Pancreas (tissue), 10 donors: Measurements from ENCODE around the gene IFIT1. TPM values are rescaled to one million over a fixed set of nuclear protein-coding genes. Genes with fewer than 3 reads are reported as not detected.
A peak's percentile ranks its signal among the peaks of the same experiment; 100 is the strongest.
"Not testable (repeated sequence)": the region's sequence is repeated elsewhere in the genome, so short reads cannot be mapped to it uniquely, and the experiment has no call there.

ENCODE experiments used
- ATAC-seq, 4 donors: fragments of 200-7000 bp; cut with Tn5 transposase; one replicate each; pipeline versions ENCODE4 v1.8.0 to v1.9.1; 2020; ENCODE audit warnings: mild to moderate bottlenecking in 4 of 4, moderate library complexity in 4 of 4
- DNase-seq, 6 donors: peaks; one replicate each; pipeline ENCODE4 v3.0.0-alpha.2; 2020
- FAIRE-seq: peaks from 2 replicates; lab custom pipeline; 2012; peaks lifted over from hg19 to GRCh38; lab: Jason Lieb, UNC
- H3K27ac ChIP-seq, 4 donors: fragments of 200-600 bp; sonication (generic); 1 replicate in 3 of 4; 2 replicates in 1 of 4; pipeline versions ENCODE4 v1.5.0 to v1.8.0; 2020
- H3K27me3 ChIP-seq, 4 donors: fragments of 200-600 bp; one replicate each; pipeline ENCODE4 v1.8.0; 2021
- H3K36me3 ChIP-seq, 3 donors: fragments of 200-600 bp; sonication (generic) in 1 of 3; one replicate each; pipeline versions ENCODE4 v1.5.0 to v1.8.0; 2020 to 2021
- H3K4me1 ChIP-seq, 3 donors: fragments of 200-600 bp; one replicate each; pipeline ENCODE4 v1.8.0; 2021
- H3K4me3 ChIP-seq, 4 donors: fragments of 200-600 bp; sonication (generic) in 2 of 4; one replicate each; pipeline versions ENCODE4 v1.5.0 to v1.8.0; 2020 to 2021
- H3K9me3 ChIP-seq, 4 donors: fragments of 200-600 bp; one replicate each; pipeline ENCODE4 v1.8.0; 2021
- WGBS, 2 donors: extraction: QIAGEN DNeasy Blood & Tissue Kit; methylation state at CpG; one replicate each; pipeline ENCODE4 v1.1.7; 2013; 5-methylcytosine and 5-hydroxymethylcytosine counted together
- intact Hi-C, 3 donors: fragments of 100-400 bp; cut with DNase I; formaldehyde crosslinking; loops; one replicate each; pipeline versions ENCODE4 v1.11.1 to v1.14.2; 2022
- polyA plus RNA-seq, 2 donors: library from polyadenylated mRNA; stranded (reverse); fragments of 200-250 nt; gene quantifications; one replicate each; pipeline ENCODE4 v1.2.3, GENCODE V29; 2013
- total RNA-seq, 6 donors: library from RNA; stranded (reverse); fragmentation: NEBNext Ultra II Directional in 4 of 6; extraction: Animal tissue kit (Norgen Biotek cat#: 25700) in 4 of 6; gene quantifications; one replicate each; pipeline versions ENCODE4 v1.2.1 to v1.2.4, GENCODE V29; 2021 to 2023
- TF ChIP-seq, protein P1 (sequence below), 4 donors: fragments of 200-600 bp; sonication (generic) in 3 of 4; IDR thresholded peaks; one replicate each; pipeline versions ENCODE4 v1.5.0 to v1.8.0; 2021; ENCODE audit warnings: antibody characterized with exemption in 4 of 4
- donor health status: healthy with polysubstance abuse.
- donor health status: DM: no; HTN: no; CAD: no; lungs with moderate emphysema.
- donor health status: DM: no; HTN: no; CAD: no.
- donor health status: control.
- donor health status: control.
- donor health status: Bipolar disorder and iron deficiency.
- donor health status: DM: yes; HTN: yes; CAD: no.
- donor health status: DM: no; HTN: no; CAD: no.
- donor health status: DM: no; HTN: no; CAD: no.
- donor health status: DM: yes; HTN: yes; CAD: no.

IFIT1 gene
- total and polyA plus RNA-seq, 8 donors = 2.4 to 11.4 (median 4.0) TPM

DNA sequence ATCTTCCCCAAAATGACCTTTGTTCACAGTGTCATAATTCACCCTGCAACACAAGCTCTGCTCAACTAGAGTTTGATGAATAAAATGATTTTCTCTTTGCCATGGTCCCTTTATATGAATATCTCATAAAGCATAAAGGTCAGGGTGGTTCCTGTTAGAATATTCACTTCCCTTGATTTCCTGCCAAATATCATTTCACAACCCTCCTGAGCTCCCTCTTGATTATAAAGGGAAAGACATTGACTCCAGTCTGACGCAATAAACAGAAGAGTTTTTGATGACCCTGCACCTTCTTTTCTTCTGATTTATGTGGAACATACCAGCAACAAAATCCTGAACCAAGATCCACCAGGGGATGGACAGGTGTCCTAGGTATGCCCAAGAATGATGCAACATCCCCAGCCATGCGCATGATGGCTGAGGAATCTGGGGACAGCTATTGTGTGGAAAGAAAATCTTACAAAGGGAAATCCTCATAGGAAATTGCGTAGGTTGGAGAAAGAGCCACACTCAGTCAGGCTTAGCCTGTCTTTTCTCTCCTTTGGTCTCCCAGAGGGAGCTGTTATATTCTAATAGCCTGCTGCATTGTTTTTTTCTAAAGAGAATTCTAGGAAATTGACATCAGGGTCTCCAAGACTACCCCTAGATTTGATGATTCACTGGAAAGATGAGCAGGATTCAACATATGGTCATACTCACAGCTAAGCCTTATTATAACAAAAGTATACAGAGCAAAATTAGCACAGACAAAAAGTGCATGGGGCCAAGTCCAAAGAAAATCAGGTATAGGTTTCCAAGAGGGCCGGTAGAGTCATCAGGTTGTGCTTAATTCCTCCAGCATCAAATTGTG is 45.8 kb upstream of the IFIT1 start:
- peak in 3 of 4 donors; percentile 25 to 67 (median 47) for ATAC-seq
- WGBS, 2 donors = 73 to 83% methylated on average over 4 of the region's 4 CpGs
- Histone ChIP-seq H3K9me3 (no peaks in the 10 kb centered on the region), H3K27me3 (no peaks in the 10 kb centered on the region), H3K4me3 (no peak overlapping the region), H3K36me3 (no peaks in the 10 kb centered on the region), H3K27ac (peak overlapping the region in 2 of 4 donors; percentile 18 to 22), H3K4me1 (peaks cover 0 to 7% (median 5%) of the 10 kb centered on the region in 3 donors)
- TF ChIP-seq, protein P1, sequence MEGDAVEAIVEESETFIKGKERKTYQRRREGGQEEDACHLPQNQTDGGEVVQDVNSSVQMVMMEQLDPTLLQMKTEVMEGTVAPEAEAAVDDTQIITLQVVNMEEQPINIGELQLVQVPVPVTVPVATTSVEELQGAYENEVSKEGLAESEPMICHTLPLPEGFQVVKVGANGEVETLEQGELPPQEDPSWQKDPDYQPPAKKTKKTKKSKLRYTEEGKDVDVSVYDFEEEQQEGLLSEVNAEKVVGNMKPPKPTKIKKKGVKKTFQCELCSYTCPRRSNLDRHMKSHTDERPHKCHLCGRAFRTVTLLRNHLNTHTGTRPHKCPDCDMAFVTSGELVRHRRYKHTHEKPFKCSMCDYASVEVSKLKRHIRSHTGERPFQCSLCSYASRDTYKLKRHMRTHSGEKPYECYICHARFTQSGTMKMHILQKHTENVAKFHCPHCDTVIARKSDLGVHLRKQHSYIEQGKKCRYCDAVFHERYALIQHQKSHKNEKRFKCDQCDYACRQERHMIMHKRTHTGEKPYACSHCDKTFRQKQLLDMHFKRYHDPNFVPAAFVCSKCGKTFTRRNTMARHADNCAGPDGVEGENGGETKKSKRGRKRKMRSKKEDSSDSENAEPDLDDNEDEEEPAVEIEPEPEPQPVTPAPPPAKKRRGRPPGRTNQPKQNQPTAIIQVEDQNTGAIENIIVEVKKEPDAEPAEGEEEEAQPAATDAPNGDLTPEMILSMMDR (IDR thresholded peaks at IDR 0.05) = no peak
- no peak for DNase-seq
- FAIRE-seq = peak; percentile 39
- intact Hi-C loops = no loop called here

DNA sequence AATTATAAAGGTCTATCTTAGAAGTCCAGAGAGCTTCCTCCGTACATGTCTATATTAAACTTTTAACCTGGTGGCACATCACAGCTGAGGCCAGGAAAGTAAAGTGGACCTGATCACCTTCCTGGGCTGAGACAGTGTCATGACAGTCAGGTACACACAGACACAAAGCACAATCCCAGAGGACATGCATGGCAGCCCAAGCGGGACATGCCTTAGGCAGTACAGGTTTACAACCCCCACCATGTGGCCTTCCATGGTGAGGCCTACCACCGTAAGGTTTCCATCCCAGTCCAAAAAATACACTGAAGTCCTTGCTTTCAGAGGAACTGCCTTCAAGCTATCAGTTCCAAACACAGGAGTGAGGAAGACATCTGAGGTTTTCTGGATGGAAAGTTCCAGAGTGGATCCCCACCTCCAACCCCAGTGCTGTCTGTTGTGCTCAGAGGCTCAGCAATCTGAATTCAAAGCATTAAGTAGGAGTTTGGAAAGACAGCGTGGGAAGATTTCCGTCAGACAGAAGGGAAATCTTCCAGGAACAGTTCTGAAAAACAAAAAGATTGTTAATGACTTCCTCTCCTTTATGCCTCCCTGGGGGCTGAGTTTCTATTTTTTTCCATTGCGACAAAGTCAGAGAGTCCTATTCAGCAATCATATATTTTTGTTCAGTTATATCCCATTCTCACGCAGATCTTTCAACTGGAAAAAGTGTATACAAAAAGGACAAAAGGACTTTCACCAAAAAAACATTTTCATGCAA is 44.5 kb upstream of the IFIT1 start:
- Histone ChIP-seq H3K27me3 (no peaks in the 10 kb centered on the region), H3K9me3 (no peaks in the 10 kb centered on the region), H3K27ac (no peak overlapping the region), H3K4me3 (no peak overlapping the region), H3K36me3 (no peaks in the 10 kb centered on the region), H3K4me1 (peaks cover 0 to 8% (median 6%) of the 10 kb centered on the region in 3 donors)
- FAIRE-seq = no peak
- TF ChIP-seq, protein P1 (IDR thresholded peaks at IDR 0.05) = no peak
- WGBS, 2 donors = 83 to 84% methylated on average over 7 of the region's 7 CpGs
- ATAC-seq = no peak
- no peak for DNase-seq
- intact Hi-C loops = no loop called here

GRCh38 chr10:89348481-89348880 is 43.9 kb upstream of the IFIT1 start:
- WGBS, 2 donors = 84 to 88% methylated on average over 5 of the region's 5 CpGs
- FAIRE-seq = no peak

GRCh38 chr10:89348975-89349374 is 43.4 kb upstream of the IFIT1 start:
- DNase-seq = no peak
- no peak for ATAC-seq
- Histone ChIP-seq H3K4me3 (no peak overlapping the region), H3K36me3 (no peaks in the 10 kb centered on the region), H3K4me1 (peaks cover 0 to 8% (median 6%) of the 10 kb centered on the region in 3 donors), H3K27me3 (no peaks in the 10 kb centered on the region), H3K27ac (no peak overlapping the region), H3K9me3 (no peaks in the 10 kb centered on the region)
- intact Hi-C loops = no loop called here
- WGBS, 2 donors = 76 to 79% methylated on average over 2 of the region's 2 CpGs
- FAIRE-seq = no peak
- TF ChIP-seq, protein P1 (IDR thresholded peaks at IDR 0.05) = no peak

More at GRCh38 chr10:89348481-89348880, 43.9 kb upstream of the IFIT1 start:
- Histone ChIP-seq H3K4me1 (peaks cover 0 to 8% (median 6%) of the 10 kb centered on the region in 3 donors), H3K9me3 (no peaks in the 10 kb centered on the region), H3K36me3 (no peaks in the 10 kb centered on the region), H3K27me3 (no peaks in the 10 kb centered on the region), H3K27ac (no peak overlapping the region), H3K4me3 (no peak overlapping the region)
- TF ChIP-seq, protein P1 (IDR thresholded peaks at IDR 0.05) = no peak
- ATAC-seq (no peak), DNase-seq (no peak)
- intact Hi-C loops = no loop called here

- FAIRE-seq, H3K9me3 ChIP-seq, H3K36me3 ChIP-seq, H3K27me3 ChIP-seq, H3K4me3 ChIP-seq, H3K4me1 ChIP-seq, intact Hi-C loops, DNase-seq: not testable (repeated sequence)
- ATAC-seq = peak; percentile 28 to 62 (median 42)
- peak overlapping the region; percentile 72 to 90 (median 78) for H3K27ac ChIP-seq
- 56 to 57% methylated on average over 7 of the region's 7 CpGs for WGBS, 2 donors
These were observed 41.6 kb upstream of the IFIT1 start for GRCh38 chr10:89350631-89351315.
